HL-60 (cell line): ENCODE measurements around the gene EIF2B2.
A peak's percentile ranks its signal among the peaks of the same experiment; 100 is the strongest.

Experiments
- DNase-seq, 2 experiments: peaks; one replicate each; pipeline ENCODE4 v3.0.0-alpha.2; 2010 to 2020; ENCODE audit warnings: low read depth in 1 of 2, low spot score in 1 of 2
- H3K27ac ChIP-seq: fragments of 250-450 bp; sonication (Bioruptor Pico); replicated peaks from 2 replicates; pipeline ENCODE4 v1.5.1; 2020; ENCODE audit warnings: mild to moderate bottlenecking, moderate library complexity
- H3K27me3 ChIP-seq: fragments of 250-450 bp; sonication (Bioruptor Pico); 2 replicates; pipeline ENCODE4 v1.5.1; 2021; ENCODE audit warnings: mild to moderate bottlenecking, moderate library complexity; ENCODE audit not compliant: insufficient read depth, poor library complexity, severe bottlenecking
- H3K4me3 ChIP-seq: replicated peaks from 2 replicates; pipeline ENCODE4 v1.5.1; 2011; ENCODE audit warnings: mild to moderate bottlenecking, control low read depth, low read length; ENCODE audit not compliant: insufficient read depth
- CTCF ChIP-seq: IDR thresholded peaks from one replicate; pipeline ENCODE4 v1.5.1; 2011; ENCODE audit warnings: low read length, control low read depth, inconsistent platforms; ENCODE audit not compliant: insufficient read depth
- GABPA ChIP-seq: IDR thresholded peaks from 2 replicates; pipeline ENCODE4 v1.6.1; 2012; ENCODE audit warnings: low read depth
- POLR2AphosphoS5 ChIP-seq: IDR thresholded peaks from 2 replicates; pipeline ENCODE4 v1.6.1; 2012; ENCODE audit warnings: low read depth
- REST ChIP-seq: IDR thresholded peaks from 2 replicates; pipeline ENCODE4 v1.6.1; 2012; ENCODE audit warnings: low read depth; ENCODE audit not compliant: insufficient replicate concordance
- SPI1 ChIP-seq: IDR thresholded peaks from 2 replicates; pipeline ENCODE4 v1.6.1; 2012; ENCODE audit warnings: low read depth, mild to moderate bottlenecking, borderline replicate concordance

EIF2B2 gene

GRCh38 chr14:75005357-75005756 is 2.6 kb downstream of the EIF2B2 start:
- H3K27ac ChIP-seq: no peak overlapping the region
- TF ChIP-seq POLR2AphosphoS5 (no peak), GABPA (no peak), SPI1 (no peak), CTCF (no peak), REST (no peak)
- DNase-seq: no peak
- H3K27me3 ChIP-seq: no peaks in the 10 kb centered on the region
- H3K4me3 ChIP-seq: no peak overlapping the region

GRCh38 chr14:75009176-75009575 is 6.5 kb downstream of the EIF2B2 start:
- TF ChIP-seq GABPA (no peak), CTCF (no peak), SPI1 (no peak), POLR2AphosphoS5 (no peak), REST (no peak)
- no peak overlapping the region for H3K4me3 ChIP-seq

GRCh38 chr14:75010472-75011093 is 7.9 kb downstream of the EIF2B2 start:
- TF ChIP-seq CTCF (no peak), SPI1 (no peak), GABPA (no peak), REST (no peak), POLR2AphosphoS5 (no peak)
- DNase-seq: peak in 1 of 2 experiments; percentile 2
- H3K27ac ChIP-seq: no peak overlapping the region
- no peak overlapping the region for H3K4me3 ChIP-seq
- H3K27me3 ChIP-seq: no peaks in the 10 kb centered on the region

More at GRCh38 chr14:75009176-75009575, 6.5 kb downstream of the EIF2B2 start:
- no peak for DNase-seq
- no peaks in the 10 kb centered on the region for H3K27me3 ChIP-seq
- no peak overlapping the region for H3K27ac ChIP-seq
